ENCODE data around the gene NEK6.

Gene NEK6

GRCh38 chr9:124298646-124299235 lies 41.0 kb downstream of the NEK6 start:
- DNase-seq, result no peak

DNA sequence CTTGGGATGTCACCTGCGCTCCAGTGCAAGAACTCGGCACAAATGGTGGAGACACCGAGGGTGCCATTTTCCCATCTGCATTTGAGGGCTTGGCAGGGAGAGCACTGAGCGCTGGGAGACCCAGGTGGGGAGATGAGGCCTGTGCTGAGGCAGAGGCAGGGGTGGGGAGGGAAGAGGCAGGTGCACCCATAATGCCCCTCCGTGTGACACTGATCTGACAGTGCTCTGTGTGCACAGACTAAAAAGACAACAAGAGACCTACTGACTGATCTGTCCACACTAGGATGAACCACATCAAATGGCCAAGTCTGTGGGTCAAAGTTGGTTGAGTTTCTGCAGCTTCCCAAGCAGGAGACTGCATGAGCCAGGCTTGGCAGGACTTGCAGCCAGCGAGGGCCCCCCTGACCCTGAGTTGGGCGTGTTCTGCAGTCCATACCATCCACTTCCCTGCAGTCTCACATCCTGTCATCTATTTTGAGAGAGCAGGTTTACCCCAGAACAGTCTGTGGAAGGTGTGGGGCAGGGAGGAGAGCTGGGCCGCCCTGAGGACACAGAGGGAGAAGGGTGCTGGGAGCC lies 41.9 kb downstream of the NEK6 start:
- no peak for DNase-seq

GRCh38 chr9:124300312-124300711 lies 42.6 kb downstream of the NEK6 start:
- DNase-seq, result no peak

- no peak for DNase-seq
Observed at GRCh38 chr9:124302921-124303320, 45.2 kb downstream of the NEK6 start.

DNA sequence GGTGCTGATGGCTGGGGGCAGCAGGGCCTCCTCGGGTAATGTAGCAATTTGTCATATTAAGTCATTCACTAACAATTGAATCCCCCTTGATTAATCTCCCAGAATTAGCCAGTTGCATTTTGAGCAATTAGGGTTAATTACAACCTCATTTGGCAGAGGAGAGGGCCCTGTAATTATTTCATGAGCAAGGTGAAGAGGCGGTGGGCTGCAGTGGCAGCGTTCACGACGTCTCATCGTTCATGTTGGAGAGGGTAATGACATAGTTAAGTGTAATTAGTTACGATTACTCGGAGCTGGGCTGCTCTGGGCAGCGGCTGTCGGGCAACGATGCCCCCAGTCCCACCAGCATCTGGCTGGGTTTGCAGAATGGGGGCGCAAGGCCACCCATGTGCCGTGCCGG lies 46.0 kb downstream of the NEK6 start:
- DNase-seq, result no peak

DNA sequence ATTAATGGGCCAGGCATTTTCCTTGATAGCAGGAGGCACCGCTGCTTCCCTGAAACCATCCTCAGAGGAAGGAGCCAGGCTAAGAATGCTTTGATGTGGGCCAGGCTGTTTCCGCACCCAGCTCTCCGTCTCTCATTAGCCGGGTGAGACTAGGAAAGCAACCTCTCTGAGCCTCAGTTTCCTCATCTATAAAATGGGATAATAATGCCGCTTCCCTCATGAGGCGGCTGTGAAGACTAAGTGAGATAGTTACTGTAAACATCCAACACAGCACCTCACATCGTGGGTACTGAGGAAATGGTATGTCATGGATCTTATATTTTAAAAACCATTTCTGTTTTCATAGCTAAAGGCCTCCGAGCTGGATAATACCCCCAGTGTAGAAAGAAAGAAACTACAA lies 46.5 kb downstream of the NEK6 start:
- DNase-seq, result no peak

GRCh38 chr9:124306098-124306735 lies 48.5 kb downstream of the NEK6 start:
- DNase-seq, result no peak

DNA sequence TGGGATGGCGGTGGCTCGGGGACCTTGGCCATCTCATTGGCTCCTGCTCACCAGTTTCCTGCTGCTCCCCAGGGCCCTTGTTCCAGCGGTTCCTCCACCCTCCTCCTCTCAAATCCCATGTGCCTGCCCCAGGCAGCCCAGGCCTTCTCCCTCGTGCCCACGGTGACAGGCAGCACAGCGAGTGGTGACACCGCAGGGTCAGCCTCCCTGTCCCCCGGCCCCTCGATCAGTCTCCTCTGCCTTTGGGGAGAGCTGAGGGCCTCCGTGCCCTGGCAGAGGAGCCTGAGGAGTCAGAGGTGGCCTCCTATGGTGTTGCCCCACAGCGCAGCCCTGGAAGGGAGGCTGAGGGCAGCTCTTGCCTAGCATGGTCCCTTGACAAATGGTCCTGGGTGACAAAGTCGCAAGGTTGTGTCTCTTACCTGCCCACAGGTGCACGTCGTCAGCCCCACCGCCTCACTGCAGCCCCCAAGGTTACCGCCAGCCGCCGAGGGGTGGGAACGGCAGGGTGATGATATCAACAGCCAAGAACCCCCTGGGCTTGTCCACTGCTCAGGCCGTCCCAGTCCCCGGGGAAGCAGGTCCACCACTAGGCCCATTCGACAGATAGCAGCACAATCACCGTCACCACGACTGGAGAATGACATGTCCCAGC lies 49.8 kb downstream of the NEK6 start:
- DNase-seq, result no peak

DNA sequence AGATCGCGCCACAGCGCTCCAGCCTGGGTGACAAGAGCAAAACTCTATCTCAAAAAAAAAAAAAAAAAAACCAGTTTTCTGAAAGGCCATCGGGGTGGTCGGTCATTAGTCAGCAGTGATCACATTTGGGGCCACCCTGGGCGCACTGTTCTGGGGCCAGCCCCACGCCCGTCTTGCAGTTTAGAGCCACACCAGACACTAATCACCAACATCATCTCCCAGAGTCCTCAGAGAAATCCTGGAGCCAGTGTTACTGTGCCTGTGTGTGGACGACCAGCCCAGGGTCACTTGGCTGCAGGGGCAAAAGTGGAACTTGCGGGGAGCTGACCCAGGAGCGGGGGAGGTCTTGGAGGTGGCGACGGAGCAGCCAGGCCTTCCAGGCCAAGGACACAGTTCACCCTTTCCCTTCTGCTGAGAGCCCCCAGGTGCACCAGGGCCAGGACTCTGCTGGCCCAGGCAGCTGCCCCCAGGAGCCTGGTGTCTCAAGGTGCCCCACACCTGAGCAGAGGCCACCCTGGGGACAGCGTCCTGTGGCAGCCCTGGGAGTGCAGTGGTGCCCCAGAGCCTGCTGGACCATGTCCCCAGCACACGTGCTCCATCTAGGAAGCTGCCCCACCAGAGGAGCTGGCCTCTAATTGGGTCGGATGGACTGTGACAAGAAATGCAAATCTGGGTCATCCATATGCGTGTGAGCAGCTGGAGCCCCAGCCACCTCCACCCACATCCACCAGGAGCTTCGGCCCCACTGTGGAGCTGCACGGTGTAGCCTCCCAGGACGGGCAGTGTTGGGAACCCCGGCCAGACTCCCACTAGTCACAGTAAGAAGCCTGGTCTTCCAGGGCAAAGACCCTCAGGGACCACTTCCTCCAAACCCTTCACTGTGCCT lies 51.1 kb downstream of the NEK6 start:
- no peak for DNase-seq

- no peak for DNase-seq
Observed at GRCh38 chr9:124309667-124310084, 51.9 kb downstream of the NEK6 start.

DNA sequence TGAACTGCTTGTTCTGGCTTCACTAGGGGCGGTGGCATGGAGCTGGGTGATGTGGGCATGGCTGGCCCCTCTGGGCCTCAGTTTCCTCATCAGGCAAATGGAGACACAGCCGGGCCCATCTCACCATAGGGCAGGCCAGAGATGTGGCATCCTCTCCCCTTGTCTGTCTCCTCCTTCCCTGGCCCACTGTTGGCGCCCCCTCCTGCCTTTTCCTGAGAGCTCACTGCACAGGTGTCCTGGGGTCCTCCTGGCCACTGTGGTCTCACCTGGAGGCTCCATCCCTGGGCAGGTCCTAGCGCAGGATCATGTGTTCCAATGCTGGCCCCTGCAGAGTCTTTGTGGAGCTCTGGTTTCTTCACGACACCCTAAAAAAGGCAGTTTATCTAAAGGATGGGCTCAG lies 53.5 kb downstream of the NEK6 start:
- no peak for DNase-seq

GRCh38 chr9:124312290-124313265 lies 54.8 kb downstream of the NEK6 start:
- no peak for DNase-seq

DNA sequence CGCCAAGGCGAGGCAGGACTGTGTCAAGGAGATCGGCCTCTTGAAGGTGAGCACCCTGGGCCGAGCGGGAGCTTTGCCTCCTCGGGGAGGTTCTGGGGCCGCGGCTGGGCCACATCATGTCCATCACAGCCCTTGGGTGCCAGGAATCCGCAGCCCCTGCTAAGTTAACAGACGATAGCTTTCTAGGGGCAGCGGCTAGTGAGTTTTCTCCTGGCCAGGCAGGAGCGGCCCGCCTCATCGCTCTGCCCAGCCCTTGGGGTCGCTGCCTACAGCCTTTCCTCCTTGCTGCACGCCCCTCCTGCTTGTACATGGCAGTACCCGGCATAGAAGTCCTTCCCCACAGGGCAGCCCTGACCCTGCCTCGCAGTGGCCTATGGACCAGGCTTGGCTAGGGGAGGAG lies 56.2 kb downstream of the NEK6 start:
- DNase-seq, result no peak

GRCh38 chr9:124315882-124316281 lies 58.1 kb downstream of the NEK6 start:
- no peak for DNase-seq

GRCh38 chr9:124320062-124320973 lies 62.6 kb downstream of the NEK6 start:
- DNase-seq, result peak; percentile 18 to 30

- no peak for DNase-seq
Observed at GRCh38 chr9:124321416-124321815, 63.7 kb downstream of the NEK6 start.

DNA sequence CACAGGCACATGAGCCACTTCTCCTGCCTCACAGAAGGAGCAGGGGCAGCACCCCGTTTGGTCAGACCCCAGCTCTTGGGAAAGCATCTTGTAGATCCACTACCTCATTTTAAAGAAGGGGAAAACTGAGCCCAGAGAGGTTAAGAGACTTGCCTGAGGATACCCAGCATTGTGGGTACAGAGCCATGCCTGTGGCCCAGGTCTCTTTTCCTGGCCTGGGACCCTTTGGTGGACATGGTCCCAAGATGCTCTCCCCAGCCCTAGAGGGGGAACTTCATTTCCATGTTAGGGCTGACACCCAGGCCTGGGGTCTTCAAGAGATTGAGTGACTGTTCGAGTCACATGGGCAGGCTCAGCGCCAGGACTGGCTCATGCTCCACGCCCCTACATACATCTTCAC lies 64.2 kb downstream of the NEK6 start:
- DNase-seq, result no peak

- no peak for DNase-seq
Observed at GRCh38 chr9:124322618-124323432, 65.1 kb downstream of the NEK6 start.

GRCh38 chr9:124323904-124324303 lies 66.2 kb downstream of the NEK6 start:
- DNase-seq, result no peak

- DNase-seq, result no peak
Observed at GRCh38 chr9:124325816-124326215, 68.1 kb downstream of the NEK6 start.

Measured in activated CD4-positive, alpha-beta T cell treated with anti-CD3 and anti-CD28 coated beads for 4 hours (primary cell).